ENCODE results near the gene ABCA1.

Gene ABCA1

GRCh38 chr9:104843644-104844240 lies 84.2 kb downstream of the ABCA1 start:
- in situ Hi-C loops (cut with MboI; ENCODE audit: low sequenced_read_pairs), result no loop called here

- in situ Hi-C loops (cut with MboI; ENCODE audit: low sequenced_read_pairs), result no loop called here
These were observed 85.3 kb downstream of the ABCA1 start for GRCh38 chr9:104842698-104843097.

DNA sequence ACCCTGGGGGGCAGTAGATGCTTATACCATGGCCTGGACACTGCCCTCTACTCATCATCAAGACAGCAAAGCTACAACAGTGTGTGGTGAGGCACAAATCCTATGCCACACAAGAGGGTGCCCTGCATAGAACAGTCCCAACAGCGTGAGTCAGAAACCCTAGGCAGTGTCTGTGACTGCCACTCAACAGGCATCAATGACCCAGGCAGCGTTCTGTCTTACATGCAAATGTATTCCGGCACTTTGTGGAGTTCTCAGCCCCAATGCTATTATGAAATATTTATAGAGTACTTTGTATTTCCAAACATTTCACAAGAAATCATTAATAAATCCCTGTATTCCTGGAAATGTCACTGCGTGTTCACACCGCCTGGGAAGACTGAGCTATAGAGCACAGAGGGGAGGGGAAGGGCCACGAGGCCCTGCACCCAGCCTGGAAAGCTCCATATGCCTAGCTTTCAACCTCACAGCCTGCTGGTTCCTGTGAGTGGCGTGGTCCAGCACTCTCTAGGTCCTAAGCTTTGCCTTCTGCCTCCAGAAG lies 86.3 kb downstream of the ABCA1 start:
- in situ Hi-C loops (cut with MboI; ENCODE audit: low sequenced_read_pairs), result no loop called here

- in situ Hi-C loops (cut with MboI; ENCODE audit: low sequenced_read_pairs), result no loop called here
These were observed 89.0 kb downstream of the ABCA1 start for GRCh38 chr9:104838958-104839357.

DNA sequence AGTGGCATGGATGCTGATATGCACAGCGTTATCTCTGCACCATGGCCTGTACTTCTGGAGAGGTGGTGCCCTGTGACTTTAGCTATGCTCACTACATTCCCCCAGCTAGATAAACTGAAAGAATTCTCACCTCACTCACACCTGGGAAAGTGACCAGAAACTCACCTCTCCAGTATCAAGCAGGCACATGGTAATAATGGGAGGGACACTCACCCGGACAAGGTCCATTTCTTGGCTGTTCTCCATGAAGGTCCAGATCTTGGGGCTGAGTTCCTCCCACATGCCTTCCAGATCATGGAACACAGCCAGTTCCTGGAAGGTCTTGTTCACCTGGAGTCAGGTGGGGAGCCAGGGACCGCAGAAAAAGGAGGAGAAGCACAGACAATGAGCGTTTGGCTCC lies 91.2 kb downstream of the ABCA1 start:
- in situ Hi-C loops (cut with MboI; ENCODE audit: low sequenced_read_pairs), result no loop called here

DNA sequence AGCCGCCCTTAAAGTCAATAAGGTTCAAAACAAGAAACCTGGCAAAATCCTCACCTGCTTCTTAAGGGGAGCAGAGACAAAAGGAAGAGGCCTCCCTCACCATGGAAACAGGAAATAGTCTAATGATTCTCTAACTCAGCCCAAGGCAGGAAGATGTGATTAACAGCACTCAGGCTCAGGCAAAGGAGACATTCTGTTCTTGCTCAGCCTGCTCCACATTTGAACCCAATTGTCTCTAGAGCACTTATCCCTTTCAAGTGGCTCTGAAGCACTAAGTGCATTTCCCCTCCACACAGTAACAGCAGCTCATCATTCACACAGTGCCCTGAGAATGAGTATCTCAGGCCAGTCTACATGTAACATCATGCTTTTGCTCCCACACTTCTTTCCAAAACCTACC lies 91.7 kb downstream of the ABCA1 start:
- in situ Hi-C loops (cut with MboI; ENCODE audit: low sequenced_read_pairs), result no loop called here

DNA sequence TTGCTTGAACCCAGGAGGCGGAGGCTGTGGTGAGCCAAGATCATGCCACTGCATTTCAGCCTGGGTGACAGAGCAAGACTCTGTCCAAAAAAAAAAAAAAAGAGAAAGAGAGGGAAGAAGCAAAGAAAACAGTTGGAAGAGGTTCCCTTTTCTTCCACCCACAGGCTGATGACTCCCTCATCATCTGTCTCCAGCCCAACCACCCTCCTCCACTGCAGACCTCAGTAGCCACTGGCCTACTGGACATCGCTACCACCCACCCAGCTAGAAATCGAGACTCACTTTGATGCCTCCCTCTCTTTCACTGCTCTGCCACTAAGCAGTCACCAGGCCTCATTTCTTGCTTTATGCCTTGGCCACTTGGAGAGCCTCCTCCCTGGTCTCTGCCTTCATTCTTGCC lies 92.8 kb downstream of the ABCA1 start:
- in situ Hi-C loops (cut with MboI; ENCODE audit: low sequenced_read_pairs), result no loop called here

DNA sequence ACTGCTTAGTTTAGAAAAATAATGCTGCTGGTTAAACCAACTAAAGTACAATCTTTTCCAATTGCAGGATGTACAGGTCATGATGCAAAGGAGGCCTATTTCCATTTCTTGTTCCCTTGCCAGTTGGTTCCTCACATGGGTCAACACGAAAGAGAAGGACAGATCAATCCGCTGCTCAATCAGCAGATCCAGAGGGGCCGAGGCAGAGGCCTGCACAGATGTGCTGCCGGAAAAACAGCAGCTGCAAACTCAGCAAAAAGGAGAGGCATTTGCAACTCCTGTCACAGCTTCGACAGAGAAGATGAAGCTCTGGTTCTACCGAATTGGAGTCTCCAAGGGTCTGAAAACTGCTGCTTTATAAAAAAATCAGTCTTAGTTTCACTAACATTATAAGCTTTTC lies 94.3 kb downstream of the ABCA1 start:
- in situ Hi-C loops (cut with MboI; ENCODE audit: low sequenced_read_pairs), result no loop called here

- in situ Hi-C loops (cut with MboI; ENCODE audit: low sequenced_read_pairs), result no loop called here
These were observed 96.3 kb downstream of the ABCA1 start for GRCh38 chr9:104831681-104832080.

GRCh38 chr9:104826911-104827310 lies 101.0 kb downstream of the ABCA1 start:
- in situ Hi-C loops (cut with MboI; ENCODE audit: low sequenced_read_pairs), result no loop called here

GRCh38 chr9:104826079-104826775 lies 101.7 kb downstream of the ABCA1 start:
- in situ Hi-C loops (cut with MboI; ENCODE audit: low sequenced_read_pairs), result no loop called here

- in situ Hi-C loops (cut with MboI; ENCODE audit: low sequenced_read_pairs), result no loop called here
These were observed 107.6 kb downstream of the ABCA1 start for GRCh38 chr9:104820336-104820735.

- in situ Hi-C loops (cut with MboI; ENCODE audit: low sequenced_read_pairs), result no loop called here
These were observed 108.9 kb downstream of the ABCA1 start for GRCh38 chr9:104819033-104819432.

DNA sequence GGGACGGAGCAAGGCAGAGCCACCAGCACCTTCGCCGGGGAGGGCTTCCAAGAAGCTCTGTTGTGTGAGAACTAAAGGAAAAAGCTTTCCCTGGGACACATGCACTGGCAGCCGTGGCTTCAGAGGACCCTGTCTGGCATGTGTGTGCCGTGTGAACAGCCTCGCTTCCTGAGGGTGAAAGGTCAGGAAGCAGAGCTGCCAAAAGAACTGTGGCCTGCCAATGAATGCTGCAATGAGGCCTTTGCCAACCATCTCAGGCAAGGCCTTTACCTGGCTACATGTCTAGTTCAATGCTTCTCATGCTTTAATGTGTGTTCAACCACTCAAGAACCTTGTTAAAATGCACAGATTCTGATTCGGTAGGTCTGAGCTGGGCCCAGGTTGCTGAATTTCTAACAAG lies 110.5 kb downstream of the ABCA1 start:
- in situ Hi-C loops (cut with MboI; ENCODE audit: low sequenced_read_pairs), result no loop called here

DNA sequence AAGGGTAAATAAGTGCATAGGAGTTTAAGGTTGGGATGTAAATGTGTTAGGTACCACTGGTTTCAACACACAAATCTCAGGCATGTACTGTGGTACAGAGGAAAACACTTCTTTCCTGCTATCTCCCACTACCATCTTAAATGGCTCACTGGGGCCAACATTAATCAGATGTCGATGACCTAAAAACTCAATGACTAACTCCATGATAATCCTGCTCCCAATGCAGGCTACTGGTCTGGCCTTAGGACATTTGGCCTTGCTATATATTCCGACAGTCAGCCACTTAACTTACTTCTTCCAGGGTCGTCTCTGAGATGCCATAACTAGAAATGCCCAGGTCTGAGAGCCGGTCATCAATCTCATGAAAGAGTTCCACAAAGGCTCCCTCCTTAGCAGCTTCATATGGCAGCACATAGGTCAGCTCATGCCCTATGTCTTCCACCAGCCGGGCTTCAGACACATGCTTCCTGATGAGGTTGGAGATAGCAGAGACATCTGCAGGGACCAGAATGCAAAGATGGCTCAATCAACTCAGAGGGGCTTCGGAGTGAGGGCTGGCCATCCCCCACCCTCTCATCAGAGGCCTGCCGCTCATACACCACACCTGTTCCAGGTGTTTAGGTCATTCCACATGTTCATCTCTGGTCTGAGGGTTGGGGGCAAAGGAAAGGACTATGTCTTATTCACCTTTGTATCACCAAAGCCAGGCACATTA lies 111.9 kb downstream of the ABCA1 start:
- in situ Hi-C loops (cut with MboI; ENCODE audit: low sequenced_read_pairs), result no loop called here

DNA sequence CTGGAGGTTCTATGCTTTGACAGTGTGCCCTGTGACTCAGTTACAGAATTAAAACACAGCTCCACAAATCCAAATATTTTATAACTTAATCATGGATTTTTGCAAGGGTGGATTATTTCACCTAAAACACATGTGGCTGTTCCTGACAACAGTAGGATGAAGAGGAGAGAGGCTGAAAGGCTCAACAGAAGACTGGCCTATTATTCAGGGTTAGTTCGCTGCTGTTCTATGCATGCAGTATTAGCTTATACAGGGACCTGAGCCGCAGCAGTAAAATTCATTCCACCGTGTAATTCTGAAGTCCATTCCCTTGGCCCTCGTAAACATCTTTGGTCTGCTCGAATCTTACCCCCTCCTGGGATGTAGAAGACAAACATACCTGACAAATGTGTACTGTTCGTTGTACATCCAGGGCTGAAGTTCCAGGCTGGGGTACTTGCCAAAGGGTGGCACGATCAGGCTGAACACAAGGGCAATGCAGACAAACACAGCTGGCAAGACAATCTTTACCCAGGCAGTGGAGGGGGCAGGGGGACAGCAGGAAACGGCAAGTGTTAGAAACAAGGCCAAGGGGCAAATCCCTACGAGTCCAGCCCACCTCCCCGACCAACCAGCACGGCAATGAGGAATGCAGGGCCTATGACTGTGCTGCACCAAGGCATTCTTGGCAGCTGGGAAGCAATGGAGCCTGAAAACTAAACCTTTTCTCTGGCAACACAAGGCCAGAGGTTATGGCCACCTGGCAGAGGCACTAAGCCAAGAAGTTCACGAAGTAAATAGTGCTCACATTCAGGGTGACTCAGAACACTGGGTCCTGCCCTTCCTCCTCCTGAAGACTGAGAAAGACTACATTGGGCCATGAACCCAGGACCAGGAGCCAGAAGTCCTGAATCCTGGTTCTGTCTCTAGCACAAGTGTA lies 117.3 kb downstream of the ABCA1 start:
- in situ Hi-C loops (cut with MboI; ENCODE audit: low sequenced_read_pairs), result no loop called here

DNA sequence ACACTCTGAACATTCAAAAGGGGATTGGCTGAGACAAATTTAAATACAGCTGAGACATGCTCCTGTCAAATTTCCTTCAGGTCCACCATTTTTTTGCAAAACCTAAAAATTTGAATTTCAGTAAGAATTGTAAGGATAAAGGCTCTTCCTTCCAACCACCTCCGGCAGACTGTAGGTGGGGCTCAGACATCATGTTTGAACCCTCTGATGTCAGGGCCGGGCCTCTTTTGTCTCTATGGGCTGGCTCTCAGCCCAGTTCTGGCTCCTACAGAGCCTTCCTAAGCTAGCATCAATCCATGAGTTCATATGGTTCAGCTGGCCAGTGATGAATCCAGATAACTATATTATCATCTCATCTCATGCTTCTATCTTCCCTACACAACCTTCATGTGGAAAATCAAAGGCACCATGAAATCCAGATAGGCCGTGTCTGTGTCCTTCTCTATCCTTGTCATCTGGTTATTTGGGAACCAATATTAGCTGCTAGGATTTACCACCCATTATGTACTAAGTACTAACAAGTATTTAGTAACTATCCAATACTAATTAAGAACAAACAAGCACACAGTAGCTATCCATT lies 119.8 kb downstream of the ABCA1 start:
- in situ Hi-C loops (cut with MboI; ENCODE audit: low sequenced_read_pairs), result no loop called here

- in situ Hi-C loops (cut with MboI; ENCODE audit: low sequenced_read_pairs), result no loop called here
These were observed 122.5 kb downstream of the ABCA1 start for GRCh38 chr9:104805441-104805840.

DNA sequence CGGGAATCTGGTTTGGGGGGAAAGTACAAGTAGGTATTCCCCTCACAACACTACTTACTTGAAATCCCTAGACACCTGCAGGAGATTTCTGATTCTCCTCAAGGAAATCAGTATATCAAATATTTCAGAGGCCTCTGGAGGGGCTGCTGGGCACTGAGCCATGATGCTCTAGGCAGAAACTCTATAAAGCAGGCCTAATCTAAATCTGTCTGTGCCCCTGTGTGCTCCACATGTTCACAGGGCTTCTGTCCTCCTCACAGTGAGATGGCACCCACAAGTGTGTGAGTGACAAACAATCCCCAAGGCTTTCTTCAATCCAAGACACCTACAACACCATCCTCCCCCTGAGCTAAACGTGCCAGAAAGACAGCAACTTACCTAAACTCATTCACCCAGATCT lies 125.0 kb downstream of the ABCA1 start:
- in situ Hi-C loops (cut with MboI; ENCODE audit: low sequenced_read_pairs), result no loop called here

GRCh38 chr9:104802110-104802509 lies 125.8 kb downstream of the ABCA1 start:
- in situ Hi-C loops (cut with MboI; ENCODE audit: low sequenced_read_pairs), result no loop called here

All from hTERT RPE-1 (cell line).